HepG2 (cell line): ENCODE results near the gene ERF. TPM values are rescaled to one million over a fixed set of nuclear protein-coding genes. Genes with fewer than 3 reads are reported as not detected.

Experiments used
- HNF4A ChIP-seq: sonication (generic); formaldehyde crosslinking; IDR thresholded peaks from 2 replicates; pipeline ENCODE4 v1.4.0; 2020; ENCODE audit warnings: missing genetic modification reagents
- KLF13 ChIP-seq: sonication (generic); formaldehyde crosslinking; IDR thresholded peaks from 2 replicates; pipeline ENCODE4 v1.4.0; 2020; ENCODE audit warnings: mild to moderate bottlenecking, missing genetic modification reagents
- SKIL ChIP-seq: sonication (generic); formaldehyde crosslinking; IDR thresholded peaks from 2 replicates; pipeline ENCODE4 v1.8.0; 2022; ENCODE audit warnings: missing genetic modification reagents, mild to moderate bottlenecking, moderate library complexity, borderline replicate concordance
- TBP ChIP-seq: sonication (generic); formaldehyde crosslinking; IDR thresholded peaks from 2 replicates; pipeline ENCODE4 v1.5.0; 2020; ENCODE audit warnings: missing genetic modification reagents
- TBX2 ChIP-seq: sonication (generic); formaldehyde crosslinking; IDR thresholded peaks from 2 replicates; pipeline ENCODE4 v1.5.0; 2020; ENCODE audit warnings: missing genetic modification reagents, mild to moderate bottlenecking, borderline replicate concordance
- TRIM22 ChIP-seq: fragments of 450-650 bp; IDR thresholded peaks from 2 replicates; pipeline ENCODE4 v1.6.1; 2017
- ZBTB7B ChIP-seq: sonication (generic); formaldehyde crosslinking; IDR thresholded peaks from 2 replicates; pipeline ENCODE4 v1.4.0; 2020; ENCODE audit warnings: missing genetic modification reagents
- ZNF17 ChIP-seq: sonication (generic); formaldehyde crosslinking; IDR thresholded peaks from 2 replicates; pipeline ENCODE4 v1.5.0; 2020; ENCODE audit warnings: mild to moderate bottlenecking, missing genetic modification reagents
- ZNF232 ChIP-seq: sonication (generic); formaldehyde crosslinking; IDR thresholded peaks from 2 replicates; pipeline ENCODE4 v1.4.0; 2020; ENCODE audit warnings: missing genetic modification reagents, borderline replicate concordance
- ZNF496 ChIP-seq: sonication (generic); formaldehyde crosslinking; IDR thresholded peaks from 2 replicates; pipeline ENCODE4 v1.8.1; 2023; ENCODE audit warnings: mild to moderate bottlenecking, moderate library complexity, missing genetic modification reagents; ENCODE audit not compliant: insufficient replicate concordance
- ZNF597 ChIP-seq: sonication (generic); formaldehyde crosslinking; IDR thresholded peaks from 2 replicates; pipeline ENCODE4 v1.5.0; 2020; ENCODE audit warnings: missing genetic modification reagents
- polyA plus RNA-seq, 8 experiments: library from polyadenylated mRNA; depleted of rRNA in 3 of 8; stranded (reverse) in 7 of 8; unstranded in 1 of 8; fragments of >200 nt; fragmentation: Illumina TruSeq in 4 of 8; extraction: Trizol in 4 of 8; gene quantifications; 2 replicates each; pipeline versions ENCODE4 v1.2.1 to v1.2.3, GENCODE V29; 2011 to 2016; ENCODE audit warnings: low read depth in 4 of 8, missing spikeins in 1 of 8, mixed read lengths in 1 of 8; ENCODE audit not compliant: insufficient read depth in 1 of 8
- total RNA-seq, 5 experiments: library from RNA; depleted of rRNA; stranded (reverse); fragments of >200 nt; fragmentation: Illumina TruSeq; extraction: Trizol; gene quantifications; 2 replicates each; pipeline ENCODE4 v1.2.3, GENCODE V29; 2016; ENCODE audit warnings: low read depth in 1 of 5
- TF ChIP-seq, protein P1 (sequence below): IDR thresholded peaks from 2 replicates; pipeline ENCODE4 v1.6.1; 2018; ENCODE audit warnings: missing genetic modification reagents, mild to moderate bottlenecking, missing compliant biosample characterization
- TF ChIP-seq, protein P2 (sequence below): IDR thresholded peaks from 2 replicates; pipeline ENCODE4 v1.6.1; 2016; ENCODE audit warnings: missing biosample characterization, missing genetic modification reagents, low read depth
- TF ChIP-seq, protein P3 (sequence below): sonication (generic); formaldehyde crosslinking; IDR thresholded peaks from 2 replicates; pipeline ENCODE4 v1.9.0; 2021; ENCODE audit warnings: missing genetic modification reagents, borderline replicate concordance

Gene ERF
- total and polyA plus RNA-seq, 2 of the 13 experiments (the other 11 are each of a cell fraction or from before 2014, with no cell fraction given), result 67.1 to 69.9 TPM

- TF ChIP-seq SKIL (CRISPR knock-in tag) (no peak), TRIM22 (no peak), ZNF496 (CRISPR knock-in tag) (no peak), TBX2 (CRISPR knock-in tag) (peak; percentile 7; the same call in 1 of the 2 replicates), ZBTB7B (no peak), ZNF232 (CRISPR knock-in tag) (no peak), ZNF597 (CRISPR knock-in tag) (no peak), ZNF17 (CRISPR knock-in tag) (no peak), KLF13 (CRISPR knock-in tag) (no peak), TBP (CRISPR knock-in tag) (no peak), HNF4A (CRISPR knock-in tag) (no peak)
- TF ChIP-seq, protein P1, sequence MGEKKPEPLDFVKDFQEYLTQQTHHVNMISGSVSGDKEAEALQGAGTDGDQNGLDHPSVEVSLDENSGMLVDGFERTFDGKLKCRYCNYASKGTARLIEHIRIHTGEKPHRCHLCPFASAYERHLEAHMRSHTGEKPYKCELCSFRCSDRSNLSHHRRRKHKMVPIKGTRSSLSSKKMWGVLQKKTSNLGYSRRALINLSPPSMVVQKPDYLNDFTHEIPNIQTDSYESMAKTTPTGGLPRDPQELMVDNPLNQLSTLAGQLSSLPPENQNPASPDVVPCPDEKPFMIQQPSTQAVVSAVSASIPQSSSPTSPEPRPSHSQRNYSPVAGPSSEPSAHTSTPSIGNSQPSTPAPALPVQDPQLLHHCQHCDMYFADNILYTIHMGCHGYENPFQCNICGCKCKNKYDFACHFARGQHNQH (CRISPR knock-in tag), result no peak
- TF ChIP-seq, protein P2, sequence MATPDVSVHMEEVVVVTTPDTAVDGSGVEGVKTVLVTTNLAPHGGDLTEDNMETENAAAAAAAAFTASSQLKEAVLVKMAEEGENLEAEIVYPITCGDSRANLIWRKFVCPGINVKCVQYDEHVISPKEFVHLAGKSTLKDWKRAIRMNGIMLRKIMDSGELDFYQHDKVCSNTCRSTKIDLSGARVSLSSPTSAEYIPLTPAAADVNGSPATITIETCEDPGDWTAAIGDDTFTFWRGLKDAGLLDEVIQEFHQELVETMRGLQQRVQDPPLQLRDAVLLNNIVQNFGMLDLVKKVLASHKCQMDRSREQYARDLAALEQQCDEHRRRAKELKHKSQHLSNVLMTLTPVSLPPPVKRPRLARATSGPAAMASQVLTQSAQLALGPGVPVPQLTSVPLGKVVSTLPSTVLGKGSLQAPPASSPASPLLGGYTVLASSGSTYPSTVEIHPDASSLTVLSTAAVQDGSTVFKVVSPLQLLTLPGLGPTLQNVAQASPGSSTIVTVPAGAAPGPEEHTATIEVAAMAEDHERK (CRISPR knock-in tag), result no peak
- TF ChIP-seq, protein P3, sequence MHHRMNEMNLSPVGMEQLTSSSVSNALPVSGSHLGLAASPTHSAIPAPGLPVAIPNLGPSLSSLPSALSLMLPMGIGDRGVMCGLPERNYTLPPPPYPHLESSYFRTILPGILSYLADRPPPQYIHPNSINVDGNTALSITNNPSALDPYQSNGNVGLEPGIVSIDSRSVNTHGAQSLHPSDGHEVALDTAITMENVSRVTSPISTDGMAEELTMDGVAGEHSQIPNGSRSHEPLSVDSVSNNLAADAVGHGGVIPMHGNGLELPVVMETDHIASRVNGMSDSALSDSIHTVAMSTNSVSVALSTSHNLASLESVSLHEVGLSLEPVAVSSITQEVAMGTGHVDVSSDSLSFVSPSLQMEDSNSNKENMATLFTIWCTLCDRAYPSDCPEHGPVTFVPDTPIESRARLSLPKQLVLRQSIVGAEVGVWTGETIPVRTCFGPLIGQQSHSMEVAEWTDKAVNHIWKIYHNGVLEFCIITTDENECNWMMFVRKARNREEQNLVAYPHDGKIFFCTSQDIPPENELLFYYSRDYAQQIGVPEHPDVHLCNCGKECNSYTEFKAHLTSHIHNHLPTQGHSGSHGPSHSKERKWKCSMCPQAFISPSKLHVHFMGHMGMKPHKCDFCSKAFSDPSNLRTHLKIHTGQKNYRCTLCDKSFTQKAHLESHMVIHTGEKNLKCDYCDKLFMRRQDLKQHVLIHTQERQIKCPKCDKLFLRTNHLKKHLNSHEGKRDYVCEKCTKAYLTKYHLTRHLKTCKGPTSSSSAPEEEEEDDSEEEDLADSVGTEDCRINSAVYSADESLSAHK (CRISPR knock-in tag), result no peak
These were observed 38.0 kb downstream of the ERF start (continued) for GRCh38 chr19:42216653-42217519.
